DOHH2 (cell line): Measurements from ENCODE around the gene FAP.

Experiments used
- EZH2phosphoT487 ChIP-seq: fragments of 200-600 bp; sonication (generic); IDR thresholded peaks from 2 replicates; pipeline ENCODE4 v1.6.1; 2017; ENCODE audit warnings: borderline replicate concordance, mild to moderate bottlenecking, antibody characterized with exemption, low read length, moderate library complexity, mixed read lengths
- TF ChIP-seq, protein P1 (sequence below): fragments of 200-600 bp; sonication (generic); IDR thresholded peaks from one replicate; pipeline ENCODE4 v1.5.1; 2014; ENCODE audit warnings: antibody characterized with exemption, mild to moderate bottlenecking, low read depth, low read length; ENCODE audit not compliant: poor library complexity, severe bottlenecking

DNA sequence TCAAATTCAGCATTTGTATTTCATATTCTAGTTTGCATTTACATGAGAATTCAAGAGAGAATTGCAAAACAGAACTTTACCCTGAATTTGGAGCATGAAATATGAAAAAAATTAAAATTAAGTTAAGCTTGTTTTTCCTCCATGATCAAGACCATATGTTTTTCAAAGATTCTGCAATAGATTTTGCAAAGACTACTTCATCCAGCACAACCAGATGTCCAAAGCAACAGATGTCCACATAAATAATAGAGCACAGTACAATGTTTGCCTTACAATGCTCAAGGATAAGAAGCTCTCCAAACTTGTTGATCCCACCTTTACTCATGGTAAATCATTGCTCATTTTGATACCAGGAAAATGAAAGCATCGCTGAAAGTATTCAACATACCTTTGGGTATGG, 25.6 kb downstream of the FAP start:
- TF ChIP-seq, protein P1, sequence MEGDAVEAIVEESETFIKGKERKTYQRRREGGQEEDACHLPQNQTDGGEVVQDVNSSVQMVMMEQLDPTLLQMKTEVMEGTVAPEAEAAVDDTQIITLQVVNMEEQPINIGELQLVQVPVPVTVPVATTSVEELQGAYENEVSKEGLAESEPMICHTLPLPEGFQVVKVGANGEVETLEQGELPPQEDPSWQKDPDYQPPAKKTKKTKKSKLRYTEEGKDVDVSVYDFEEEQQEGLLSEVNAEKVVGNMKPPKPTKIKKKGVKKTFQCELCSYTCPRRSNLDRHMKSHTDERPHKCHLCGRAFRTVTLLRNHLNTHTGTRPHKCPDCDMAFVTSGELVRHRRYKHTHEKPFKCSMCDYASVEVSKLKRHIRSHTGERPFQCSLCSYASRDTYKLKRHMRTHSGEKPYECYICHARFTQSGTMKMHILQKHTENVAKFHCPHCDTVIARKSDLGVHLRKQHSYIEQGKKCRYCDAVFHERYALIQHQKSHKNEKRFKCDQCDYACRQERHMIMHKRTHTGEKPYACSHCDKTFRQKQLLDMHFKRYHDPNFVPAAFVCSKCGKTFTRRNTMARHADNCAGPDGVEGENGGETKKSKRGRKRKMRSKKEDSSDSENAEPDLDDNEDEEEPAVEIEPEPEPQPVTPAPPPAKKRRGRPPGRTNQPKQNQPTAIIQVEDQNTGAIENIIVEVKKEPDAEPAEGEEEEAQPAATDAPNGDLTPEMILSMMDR, result no peak
- no peak for TF ChIP-seq EZH2phosphoT487
